WI38 (cell line): Measurements from ENCODE around the gene CCDC92.
"Not testable (repeated sequence)": the region's sequence is repeated elsewhere in the genome, so short reads cannot be mapped to it uniquely, and the experiment has no call there.

ENCODE experiments used
- H3K4me3 ChIP-seq: 2 replicates; pipeline ENCODE4 v1.5.1; 2011; ENCODE audit warnings: low read depth, mild to moderate bottlenecking, control low read depth, low read length
- TF ChIP-seq, protein P1 (sequence below): IDR thresholded peaks from 2 replicates; pipeline ENCODE4 v1.5.1; 2012; ENCODE audit warnings: low read depth, mild to moderate bottlenecking, control low read depth, low read length

The CCDC92 gene

GRCh38 chr12:123948796-123949769 lies 23.5 kb downstream of the CCDC92 start:
- TF ChIP-seq, protein P1, sequence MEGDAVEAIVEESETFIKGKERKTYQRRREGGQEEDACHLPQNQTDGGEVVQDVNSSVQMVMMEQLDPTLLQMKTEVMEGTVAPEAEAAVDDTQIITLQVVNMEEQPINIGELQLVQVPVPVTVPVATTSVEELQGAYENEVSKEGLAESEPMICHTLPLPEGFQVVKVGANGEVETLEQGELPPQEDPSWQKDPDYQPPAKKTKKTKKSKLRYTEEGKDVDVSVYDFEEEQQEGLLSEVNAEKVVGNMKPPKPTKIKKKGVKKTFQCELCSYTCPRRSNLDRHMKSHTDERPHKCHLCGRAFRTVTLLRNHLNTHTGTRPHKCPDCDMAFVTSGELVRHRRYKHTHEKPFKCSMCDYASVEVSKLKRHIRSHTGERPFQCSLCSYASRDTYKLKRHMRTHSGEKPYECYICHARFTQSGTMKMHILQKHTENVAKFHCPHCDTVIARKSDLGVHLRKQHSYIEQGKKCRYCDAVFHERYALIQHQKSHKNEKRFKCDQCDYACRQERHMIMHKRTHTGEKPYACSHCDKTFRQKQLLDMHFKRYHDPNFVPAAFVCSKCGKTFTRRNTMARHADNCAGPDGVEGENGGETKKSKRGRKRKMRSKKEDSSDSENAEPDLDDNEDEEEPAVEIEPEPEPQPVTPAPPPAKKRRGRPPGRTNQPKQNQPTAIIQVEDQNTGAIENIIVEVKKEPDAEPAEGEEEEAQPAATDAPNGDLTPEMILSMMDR, result no peak
- no peak overlapping the region for H3K4me3 ChIP-seq

- TF ChIP-seq, protein P1, result no peak
- no peak overlapping the region for H3K4me3 ChIP-seq
Measured at GRCh38 chr12:123948401-123948795, 24.2 kb downstream of the CCDC92 start.

- H3K4me3 ChIP-seq, result not testable (repeated sequence)
Measured at GRCh38 chr12:123947531-123947930, 25.1 kb downstream of the CCDC92 start.

DNA sequence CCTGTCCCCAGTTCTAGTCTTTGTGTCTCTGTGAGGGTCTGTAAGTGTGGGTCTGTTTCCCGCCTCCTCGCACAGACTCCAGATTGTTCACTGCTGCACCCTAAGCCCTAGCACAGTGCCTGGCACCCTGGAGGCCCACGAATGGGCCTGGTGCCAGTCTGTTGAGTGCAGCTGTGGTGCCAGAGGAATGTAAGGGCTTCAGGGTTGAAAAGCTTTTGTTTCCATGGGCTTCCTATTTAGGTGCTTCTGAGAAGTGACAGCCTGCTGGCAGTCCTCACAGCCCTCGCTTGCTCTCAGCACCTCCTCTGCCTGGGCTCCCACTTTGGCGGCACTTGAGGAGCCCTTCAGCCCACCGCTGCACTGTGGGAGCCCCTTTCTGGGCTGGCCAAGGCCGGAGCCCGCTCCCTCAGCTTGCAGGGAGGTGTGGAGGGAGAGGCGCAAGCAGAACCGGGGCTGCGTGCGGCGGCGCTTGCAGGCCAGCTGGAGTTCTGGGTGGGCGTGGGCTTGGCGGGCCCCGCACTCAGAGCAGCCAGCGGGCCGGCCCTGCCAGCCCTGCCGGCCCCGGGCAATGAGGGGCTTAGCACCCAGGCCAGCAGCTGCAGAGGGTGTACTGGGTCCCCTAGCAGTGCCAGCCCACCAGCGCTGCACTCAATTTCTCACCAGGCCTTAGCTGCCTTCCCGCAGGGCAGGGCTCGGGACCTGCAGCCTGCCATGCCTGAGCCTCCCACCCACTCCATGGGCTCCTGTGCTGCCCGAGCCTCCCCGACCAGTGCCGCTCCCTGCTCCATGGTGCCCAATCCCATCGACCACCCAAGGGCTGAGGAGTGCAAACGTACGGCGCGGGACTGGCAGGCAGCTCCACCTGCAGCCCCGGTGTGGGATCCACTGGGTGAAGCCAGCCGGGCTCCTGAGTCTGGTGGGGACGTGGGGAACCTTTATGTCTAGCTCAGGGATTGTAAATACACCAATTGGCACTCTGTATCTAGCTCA lies 25.8 kb downstream of the CCDC92 start:
- H3K4me3 ChIP-seq, result not testable (repeated sequence)

DNA sequence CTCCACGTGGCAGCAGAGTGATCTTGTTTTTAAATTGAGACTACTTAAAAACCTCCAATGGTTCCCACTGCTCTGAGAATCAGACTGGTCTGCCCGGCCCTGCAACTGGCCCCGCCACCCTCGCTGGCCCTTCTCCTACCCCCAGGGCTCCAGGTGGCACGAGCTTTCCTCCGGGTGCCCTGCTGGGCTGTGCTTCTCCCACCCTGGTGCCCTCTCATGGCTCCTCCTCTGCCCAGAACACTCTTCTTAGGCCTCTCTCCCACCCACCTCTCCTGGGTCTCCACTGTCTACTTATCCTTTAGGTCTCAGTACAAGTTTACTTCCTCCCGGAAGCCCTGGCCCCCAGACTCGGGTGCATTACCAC lies 26.5 kb downstream of the CCDC92 start:
- no peak overlapping the region for H3K4me3 ChIP-seq
- TF ChIP-seq, protein P1, result no peak

DNA sequence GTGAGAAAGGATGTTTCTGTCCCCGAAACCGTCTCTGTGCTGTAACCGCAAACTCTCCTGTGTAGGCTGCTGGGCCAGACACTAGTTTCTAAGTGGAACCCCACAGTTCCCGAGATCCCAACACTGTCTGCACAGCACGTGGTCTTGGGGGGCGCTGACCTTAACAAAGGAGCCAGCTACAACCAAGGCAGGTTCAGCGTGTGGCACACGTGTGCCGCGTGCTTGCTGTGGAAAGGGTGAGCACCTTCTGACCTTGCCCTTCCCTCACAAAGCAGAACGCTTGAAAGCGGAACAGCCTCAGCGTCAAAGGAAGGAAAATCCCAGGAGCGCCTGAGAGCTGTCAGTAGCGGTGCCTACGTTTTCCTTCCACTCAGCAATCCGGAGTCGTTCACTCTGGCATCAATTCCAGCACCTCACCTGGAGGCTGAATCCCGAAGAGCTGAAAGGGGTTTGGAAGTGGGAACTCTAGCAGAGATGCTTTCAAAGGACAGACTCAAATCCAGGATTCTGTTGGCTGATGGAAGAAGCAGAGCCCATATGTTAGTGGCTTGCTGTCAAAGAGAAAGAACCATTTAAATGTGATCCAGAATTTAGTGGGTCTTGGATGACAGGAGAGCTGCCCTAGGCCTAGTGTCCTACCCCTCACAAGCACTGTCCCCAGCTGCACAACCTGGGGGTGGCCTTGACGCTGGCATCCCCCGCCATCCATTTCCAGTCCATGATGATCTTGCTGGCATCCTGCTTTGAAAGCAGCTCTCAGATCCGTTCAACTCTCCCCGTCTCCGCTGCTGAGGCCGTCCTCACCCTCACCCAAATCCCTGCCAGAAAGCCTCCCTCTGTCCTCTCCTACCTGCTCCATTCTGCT lies 27.1 kb downstream of the CCDC92 start:
- no peak overlapping the region for H3K4me3 ChIP-seq
- TF ChIP-seq, protein P1, result no peak

GRCh38 chr12:123944696-123945095 lies 27.9 kb downstream of the CCDC92 start:
- TF ChIP-seq, protein P1, result no peak
- H3K4me3 ChIP-seq, result no peak overlapping the region
